CD4-positive, alpha-beta T cell treated with Interleukin-17A for 4 hours (primary cell): ENCODE data around the gene CRYAA.

ENCODE experiments used
- DNase-seq: peaks from one replicate; pipeline ENCODE4 v3.0.0-alpha.2; 2020; ENCODE audit warnings: mixed read lengths

CRYAA gene

DNA sequence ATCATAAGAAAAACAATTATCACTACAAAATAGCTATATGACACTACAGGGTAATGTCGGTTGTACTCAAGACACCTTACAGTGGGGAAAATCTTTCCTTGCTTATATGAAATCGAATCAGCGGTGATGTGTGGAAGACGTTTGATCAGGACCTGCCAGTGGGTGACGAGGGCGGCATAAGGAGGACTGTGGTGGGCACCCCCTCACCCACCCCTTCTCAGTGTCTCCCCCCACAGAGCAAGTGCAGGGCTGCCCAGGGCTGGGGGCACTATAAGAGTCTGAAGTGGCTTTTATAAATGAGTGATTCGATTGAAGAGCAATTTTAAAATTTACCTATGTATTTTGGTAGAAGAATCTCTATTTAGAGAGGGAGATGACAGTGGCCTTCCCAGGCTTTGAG lies 35.8 kb downstream of the CRYAA start:
- no peak for DNase-seq

DNA sequence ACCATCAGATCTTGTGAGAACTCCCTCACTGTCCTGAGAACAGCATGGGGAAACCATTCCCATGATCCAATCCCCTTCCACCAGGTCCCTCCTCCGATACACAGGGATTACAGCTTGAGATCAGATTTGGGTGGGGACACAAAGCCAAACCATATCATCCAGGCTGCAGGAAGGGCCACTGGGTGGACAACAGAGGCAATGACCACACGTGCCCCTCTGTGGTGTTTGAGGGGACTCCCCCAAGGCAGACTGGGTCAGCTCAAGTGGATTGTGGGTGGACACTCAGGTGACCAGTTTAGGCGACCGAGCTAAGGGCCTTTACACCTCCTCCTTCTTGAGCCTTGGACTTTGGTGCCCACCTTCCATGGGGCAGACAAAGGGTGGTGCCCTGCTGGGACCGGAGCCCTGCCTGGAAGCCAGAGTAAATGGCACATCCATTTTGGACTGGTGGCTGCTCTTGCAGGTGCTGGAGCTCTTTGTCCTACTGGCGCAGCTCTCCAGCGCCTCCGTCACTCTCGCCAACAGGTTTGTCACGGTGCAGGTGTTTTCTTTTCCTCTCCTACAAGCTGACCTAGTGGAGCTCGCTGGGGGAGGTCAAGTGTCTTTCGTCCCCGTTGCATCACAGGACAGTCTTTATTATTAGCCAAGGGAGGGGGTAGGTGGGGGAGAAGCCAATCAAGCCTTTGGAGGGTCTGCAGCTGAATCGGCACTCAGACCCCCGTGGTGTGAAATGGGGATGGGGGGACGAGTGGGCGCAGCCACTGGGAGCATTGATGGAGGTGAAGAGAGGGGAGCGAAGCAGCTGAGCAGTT lies 37.6 kb downstream of the CRYAA start:
- DNase-seq = no peak

DNA sequence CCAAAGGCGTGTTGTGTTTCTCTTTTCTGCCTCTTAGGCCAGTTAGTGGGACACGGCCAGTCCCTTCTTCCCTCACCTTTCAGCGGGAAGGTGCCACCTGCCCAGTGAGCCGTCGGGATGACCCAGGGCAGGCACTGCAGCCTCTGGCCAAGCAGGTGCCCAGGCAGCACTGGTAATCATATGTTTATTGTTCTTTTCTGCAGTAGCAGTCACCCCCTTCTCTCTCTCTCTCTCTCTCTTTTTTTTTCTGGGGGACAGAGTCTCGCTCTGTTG lies 38.2 kb downstream of the CRYAA start:
- no peak for DNase-seq

- DNase-seq = no peak
Observed at GRCh38 chr21:43207868-43208267, 39.1 kb downstream of the CRYAA start.

GRCh38 chr21:43208561-43209332 lies 39.9 kb downstream of the CRYAA start:
- no peak for DNase-seq

- DNase-seq = no peak
Observed at GRCh38 chr21:43209575-43210453, 41.0 kb downstream of the CRYAA start.

DNA sequence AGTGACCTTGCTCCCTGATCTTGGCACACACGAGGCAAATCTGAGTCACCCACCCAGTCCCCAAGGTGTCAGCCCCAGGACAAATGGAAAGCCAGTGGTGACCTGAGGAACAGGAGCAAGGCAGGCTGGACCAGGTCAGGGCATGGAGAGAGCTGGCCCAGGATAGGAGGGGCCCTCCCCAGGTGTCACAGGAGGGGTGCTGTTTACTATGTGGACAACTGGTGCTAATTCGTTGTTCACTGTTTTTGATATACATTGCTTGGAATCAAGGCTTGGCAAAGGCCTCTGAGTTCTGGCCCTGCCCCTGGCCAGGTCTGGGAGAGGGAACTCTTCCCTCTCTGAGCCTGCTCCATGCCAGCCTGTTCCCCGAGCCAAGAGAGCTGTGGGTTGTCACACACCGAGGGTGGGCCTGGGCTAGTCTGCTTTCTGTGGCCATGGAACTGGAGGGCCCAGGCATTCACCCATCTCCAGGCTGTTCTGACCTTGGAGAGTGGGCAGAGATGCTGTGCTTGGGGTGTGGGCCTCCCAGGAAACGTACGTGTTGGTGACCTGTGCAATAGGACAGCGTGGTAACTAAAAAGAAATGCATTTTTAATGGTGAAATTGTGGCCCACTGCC lies 41.8 kb downstream of the CRYAA start:
- no peak for DNase-seq

GRCh38 chr21:43211072-43211759 lies 42.4 kb downstream of the CRYAA start:
- no peak for DNase-seq

- no peak for DNase-seq
Observed at GRCh38 chr21:43211760-43212115, 42.9 kb downstream of the CRYAA start.
